A549 (cell line): ENCODE results near the gene ALDH6A1. TPM values are rescaled to one million over a fixed set of nuclear protein-coding genes. Genes with fewer than 3 reads are reported as not detected.

Experiments
- ATAC-seq, 2 experiments: fragments of 200-7000 bp in 1 of 2; fragments of >200 bp in 1 of 2; cut with Nextera tagmentation in 1 of 2; cut with Tn5 transposase in 1 of 2; 3 replicates each; pipeline versions ENCODE4 v1.8.0 to v1.9.1; 2018 to 2020; ENCODE audit warnings: mild to moderate bottlenecking in 1 of 2, moderate library complexity in 1 of 2
- CTCF ChIA-PET: fragments of 300-600 bp; sonication (Branson Sonifier 250); formaldehyde crosslinking; extraction: SDS; loops from one replicate; lab custom pipeline; 2021; ENCODE audit warnings: antibody characterized with exemption, inconsistent platforms; lab: Yijun Ruan, JAX
- POLR2A ChIA-PET: fragments of 350-600 bp; formaldehyde crosslinking; extraction: SDS; loops from one replicate; lab custom pipeline; 2021; ENCODE audit warnings: antibody characterized with exemption, inconsistent platforms; lab: Yijun Ruan, JAX
- DNase-seq, 2 experiments: peaks; one replicate each; pipeline versions ENCODE4 v3.0.0 to v3.0.0-alpha.2; 2011 to 2016; ENCODE audit warnings: low read depth in 1 of 2, low spot score in 1 of 2
- FAIRE-seq: peaks from 2 replicates; lab custom pipeline; 2011; peaks lifted over from hg19 to GRCh38; lab: Jason Lieb, UNC
- H3K27ac ChIP-seq, 2 experiments: fragments of >200 bp; sonication (Bioruptor Twin); formaldehyde crosslinking; 3 replicates each; pipeline ENCODE4 v1.5.1; 2016 to 2017
- H3K4me1 ChIP-seq: fragments of >200 bp; sonication (Bioruptor Twin); formaldehyde crosslinking; 3 replicates; pipeline ENCODE4 v1.6.1; 2016
- H3K4me2 ChIP-seq: fragments of >200 bp; sonication (Bioruptor Twin); formaldehyde crosslinking; 3 replicates; pipeline ENCODE4 v1.6.1; 2016
- H3K4me3 ChIP-seq: fragments of >200 bp; sonication (Bioruptor Twin); formaldehyde crosslinking; 3 replicates; pipeline ENCODE4 v1.5.1; 2016
- H3K9me3 ChIP-seq: fragments of >200 bp; sonication (Bioruptor Twin); formaldehyde crosslinking; 3 replicates; pipeline ENCODE4 v1.6.1; 2016
- BHLHE40 ChIP-seq: IDR thresholded peaks from 2 replicates; pipeline ENCODE4 v1.6.1; 2012; ENCODE audit warnings: low read depth, low read length, inconsistent platforms
- CHD4 ChIP-seq: fragments of 200-600 bp; sonication (generic); IDR thresholded peaks from 2 replicates; pipeline ENCODE4 v1.6.1; 2016; ENCODE audit warnings: antibody characterized with exemption, mild to moderate bottlenecking, borderline replicate concordance
- CTCF ChIP-seq: fragments of >200 bp; sonication (Bioruptor Twin); formaldehyde crosslinking; IDR thresholded peaks from 3 replicates; pipeline ENCODE4 v1.5.1; 2016
- EHF ChIP-seq: fragments of 250-450 bp; sonication (Bioruptor Pico); IDR thresholded peaks from 2 replicates; pipeline ENCODE4 v1.5.0; 2020; ENCODE audit warnings: mild to moderate bottlenecking
- EHMT2 ChIP-seq: fragments of 200-600 bp; sonication (generic); IDR thresholded peaks from 2 replicates; pipeline ENCODE4 v1.6.1; 2016; ENCODE audit warnings: antibody characterized with exemption, low read depth, mild to moderate bottlenecking, moderate library complexity
- EP300 ChIP-seq, 2 experiments: fragments of >200 bp; sonication (Bioruptor Twin); formaldehyde crosslinking; IDR thresholded peaks; 2 replicates in 1 of 2; 3 replicates in 1 of 2; pipeline ENCODE4 v1.6.1; 2016 to 2017
- FOSL2 ChIP-seq, 2 experiments: fragments of 450-650 bp in 1 of 2; fragments of >200 bp in 1 of 2; sonication (Bioruptor Twin) in 1 of 2; formaldehyde crosslinking; IDR thresholded peaks; 2 replicates each; pipeline versions ENCODE4 v1.5.0 to v1.6.1; 2016 to 2020; ENCODE audit warnings: mild to moderate bottlenecking in 1 of 2, moderate library complexity in 1 of 2
- FOXS1 ChIP-seq: fragments of 250-450 bp; sonication (Bioruptor Pico); IDR thresholded peaks from 2 replicates; pipeline ENCODE4 v1.5.0; 2020; ENCODE audit warnings: mild to moderate bottlenecking, moderate library complexity
- HDAC2 ChIP-seq: fragments of 200-600 bp; sonication (generic); IDR thresholded peaks from 2 replicates; pipeline ENCODE4 v1.6.1; 2016
- HOXB5 ChIP-seq: fragments of 250-450 bp; sonication (Bioruptor Pico); IDR thresholded peaks from 2 replicates; pipeline ENCODE4 v1.5.0; 2020; ENCODE audit warnings: mild to moderate bottlenecking, moderate library complexity
- JUN ChIP-seq, 2 experiments: fragments of >200 bp; sonication (Bioruptor Twin); formaldehyde crosslinking; IDR thresholded peaks; 2 replicates in 1 of 2; 3 replicates in 1 of 2; pipeline ENCODE4 v1.6.1; 2016 to 2017
- MAFK ChIP-seq: fragments of 450-650 bp; IDR thresholded peaks from 2 replicates; pipeline ENCODE4 v1.6.1; 2014; ENCODE audit not compliant: partially characterized antibody
- MAZ ChIP-seq: fragments of 150-350 bp; IDR thresholded peaks from 2 replicates; pipeline ENCODE4 v1.6.1; 2014; ENCODE audit warnings: antibody characterized with exemption, low read depth, low read length, borderline replicate concordance
- NPAS2 ChIP-seq: fragments of 250-450 bp; sonication (Bioruptor Pico); IDR thresholded peaks from 2 replicates; pipeline ENCODE4 v1.8.0; 2022; ENCODE audit warnings: mild to moderate bottlenecking, moderate library complexity, borderline replicate concordance
- PHF8 ChIP-seq: fragments of 200-600 bp; sonication (generic); IDR thresholded peaks from 2 replicates; pipeline ENCODE4 v1.6.1; 2016; ENCODE audit warnings: low read depth, mild to moderate bottlenecking, antibody characterized with exemption, moderate library complexity, borderline replicate concordance
- POLR2A ChIP-seq: IDR thresholded peaks from 2 replicates; pipeline ENCODE4 v1.6.1; 2012; ENCODE audit warnings: mild to moderate bottlenecking, low read length
- RFX5 ChIP-seq: fragments of 450-650 bp; IDR thresholded peaks from 2 replicates; pipeline ENCODE4 v1.7.1; 2014; ENCODE audit warnings: antibody characterized with exemption, mild to moderate bottlenecking, moderate library complexity
- SMC3 ChIP-seq: fragments of >200 bp; sonication (Bioruptor Twin); formaldehyde crosslinking; IDR thresholded peaks from 3 replicates; pipeline ENCODE4 v1.6.1; 2018; ENCODE audit warnings: inconsistent platforms
- TFCP2L1 ChIP-seq: fragments of 250-450 bp; sonication (Bioruptor Pico); IDR thresholded peaks from 2 replicates; pipeline ENCODE4 v1.5.0; 2021; ENCODE audit warnings: mild to moderate bottlenecking
- TP53 ChIP-seq: fragments of 250-450 bp; sonication (Bioruptor Pico); IDR thresholded peaks from 2 replicates; pipeline ENCODE4 v1.5.0; 2021; ENCODE audit warnings: mild to moderate bottlenecking, moderate library complexity
- ZNF302 ChIP-seq: fragments of 250-450 bp; sonication (Bioruptor Pico); IDR thresholded peaks from 2 replicates; pipeline ENCODE4 v1.9.0; 2021; ENCODE audit warnings: inconsistent platforms, mild to moderate bottlenecking, moderate library complexity
- ZSCAN20 ChIP-seq: fragments of 250-450 bp; sonication (Bioruptor Pico); IDR thresholded peaks from 2 replicates; pipeline ENCODE4 v1.8.0; 2022; ENCODE audit warnings: mild to moderate bottlenecking, moderate library complexity
- WGBS: methylation state at CpG from one replicate; pipeline ENCODE4 v1.1.6; 2017; ENCODE audit errors: missing lambda C conversion rate; 5-methylcytosine and 5-hydroxymethylcytosine counted together
- polyA minus RNA-seq: library from RNA; depleted of rRNA, polyadenylated mRNA; stranded (reverse); fragments of >200 nt; gene quantifications from 2 replicates; pipeline ENCODE4 v1.2.3, GENCODE V29; 2011; rRNA and poly(A)+ RNA removed
- polyA plus RNA-seq, 4 experiments: library from polyadenylated mRNA; depleted of rRNA in 3 of 4; stranded (reverse); fragments of >200 nt; fragmentation: RNase III in 1 of 4; extraction: RNeasy Plus Mini Kit Qiagen cat#74134 plus additional on column Dnase treatment in 1 of 4; gene quantifications; 2 replicates in 3 of 4; 3 replicates in 1 of 4; pipeline ENCODE4 v1.2.3, GENCODE V29; 2011 to 2017
- TF ChIP-seq, protein P1 (sequence below): IDR thresholded peaks from 2 replicates; pipeline ENCODE4 v1.6.1; 2012
- TF ChIP-seq, protein P2 (sequence below): fragments of 450-650 bp; IDR thresholded peaks from 2 replicates; pipeline ENCODE4 v1.6.1; 2014; ENCODE audit warnings: antibody characterized with exemption
- TF ChIP-seq, protein P3 (sequence below): fragments of 150-350 bp; IDR thresholded peaks from 2 replicates; pipeline ENCODE4 v1.6.1; 2014; ENCODE audit warnings: low read depth, mild to moderate bottlenecking, low read length

The ALDH6A1 gene
- polyA plus RNA-seq (2011; rRNA removed) (8.1 and 8.6 TPM in 2 replicates), polyA plus RNA-seq (2017; fragmentation: RNase III; extraction: RNeasy Plus Mini Kit Qiagen cat#74134 plus additional on column Dnase treatment) (2.4 to 3.3 TPM (median 2.4 TPM) in 3 replicates), polyA minus RNA-seq (9.8 and 11.3 TPM in 2 replicates)
- 1.9 and 2.6 TPM in 2 replicates for polyA plus RNA-seq (2012; cell fraction: cytosol; rRNA removed)
- 1.00 and 1.6 TPM in 2 replicates for polyA plus RNA-seq (2012; cell fraction: nucleus; rRNA removed)

GRCh38 chr14:74084277-74085046, at the start of gene ALDH6A1, which contains the start of gene LIN52:
Gene ALDH6A1 (minus strand): TSS chr14:74084453. CDS start chr14:74084394, 59 bp downstream.
Gene LIN52 (plus strand): TSS chr14:74084956. CDS start chr14:74084975, 19 bp downstream.
- CTCF ChIA-PET = interaction anchor here (0.9 to 1.6 kb wide), 3 partner anchors 11 to 28 kb away, joined by 3 to 5 read pairs (median 3); no protein-coding TSS in a partner anchor
- peak within 1 kb of the TSS; percentile 73 to 83 for H3K27ac ChIP-seq
- POLR2A ChIA-PET = interaction anchor here (0.7 kb wide), 1 partner anchor 17 kb away, joined by 3 read pairs; no protein-coding TSS in a partner anchor
- TF ChIP-seq PHF8 (peak; percentile 71; the same call in 1 of the 2 replicates), MAZ (no peak), EP300 (IDR thresholded peaks at IDR 0.05) (no peak), TFCP2L1 (CRISPR knock-in tag) (no peak), NPAS2 (CRISPR knock-in tag) (0 out of 2 replicates have a peak, but pooled peaks have one; percentile 18), JUN (IDR thresholded peaks at IDR 0.05) (peak in 1 of 2 experiments; percentile 65; a peak in 1 of 5 replicates), SMC3 (no peak), RFX5 (peak; percentile 84), POLR2A (peak; percentile 52), FOXS1 (CRISPR knock-in tag) (0 out of 2 replicates have a peak, but pooled peaks have one; percentile 23), TP53 (CRISPR knock-in tag) (no peak), EHMT2 (no peak), CHD4 (no peak), HOXB5 (CRISPR knock-in tag) (0 out of 2 replicates have a peak, but pooled peaks have one; percentile 27), ZSCAN20 (CRISPR knock-in tag) (no peak), BHLHE40 (peak; percentile 52), FOSL2 (IDR thresholded peaks at IDR 0.05) (no peak), FOSL2 (CRISPR knock-in tag; IDR thresholded peaks at IDR 0.05) (peak; percentile 36; the same call in 1 of the 2 replicates)
- TF ChIP-seq, protein P1, sequence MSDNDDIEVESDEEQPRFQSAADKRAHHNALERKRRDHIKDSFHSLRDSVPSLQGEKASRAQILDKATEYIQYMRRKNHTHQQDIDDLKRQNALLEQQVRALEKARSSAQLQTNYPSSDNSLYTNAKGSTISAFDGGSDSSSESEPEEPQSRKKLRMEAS = peak; percentile 69
- TF ChIP-seq, protein P2, sequence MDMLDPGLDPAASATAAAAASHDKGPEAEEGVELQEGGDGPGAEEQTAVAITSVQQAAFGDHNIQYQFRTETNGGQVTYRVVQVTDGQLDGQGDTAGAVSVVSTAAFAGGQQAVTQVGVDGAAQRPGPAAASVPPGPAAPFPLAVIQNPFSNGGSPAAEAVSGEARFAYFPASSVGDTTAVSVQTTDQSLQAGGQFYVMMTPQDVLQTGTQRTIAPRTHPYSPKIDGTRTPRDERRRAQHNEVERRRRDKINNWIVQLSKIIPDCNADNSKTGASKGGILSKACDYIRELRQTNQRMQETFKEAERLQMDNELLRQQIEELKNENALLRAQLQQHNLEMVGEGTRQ = peak; percentile 98
- TF ChIP-seq, protein P3, sequence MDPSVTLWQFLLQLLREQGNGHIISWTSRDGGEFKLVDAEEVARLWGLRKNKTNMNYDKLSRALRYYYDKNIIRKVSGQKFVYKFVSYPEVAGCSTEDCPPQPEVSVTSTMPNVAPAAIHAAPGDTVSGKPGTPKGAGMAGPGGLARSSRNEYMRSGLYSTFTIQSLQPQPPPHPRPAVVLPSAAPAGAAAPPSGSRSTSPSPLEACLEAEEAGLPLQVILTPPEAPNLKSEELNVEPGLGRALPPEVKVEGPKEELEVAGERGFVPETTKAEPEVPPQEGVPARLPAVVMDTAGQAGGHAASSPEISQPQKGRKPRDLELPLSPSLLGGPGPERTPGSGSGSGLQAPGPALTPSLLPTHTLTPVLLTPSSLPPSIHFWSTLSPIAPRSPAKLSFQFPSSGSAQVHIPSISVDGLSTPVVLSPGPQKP = no peak
- H3K4me1 ChIP-seq = peaks cover 24% of the 10 kb centered on the region; the same call in 2 of the 3 replicates
- DNase-seq = peak; percentile 100
- H3K4me3 ChIP-seq = peak within 1 kb of the TSS; percentile 79
- H3K4me2 ChIP-seq = peak within 1 kb of the TSS; percentile 99
- peak; percentile 79 for FAIRE-seq
- peak; percentile 97 to 98 for ATAC-seq
- no peaks in the 10 kb centered on the region for H3K9me3 ChIP-seq
- 1% methylated on average over 45 of the region's 46 CpGs for WGBS

GRCh38 chr14:74127634-74128033, 43.4 kb upstream of the ALDH6A1 start:
- Histone ChIP-seq H3K9me3 (0 out of 3 replicates have a peak, but pooled peaks cover 3% of the 10 kb centered on the region), H3K4me1 (no peaks in the 10 kb centered on the region), H3K4me2 (no peak overlapping the region), H3K4me3 (no peak overlapping the region), H3K27ac (no peak overlapping the region)
- DNase-seq = no peak
- POLR2A ChIA-PET = no interaction called here
- FAIRE-seq = no peak
- WGBS = 87% methylated on average over 1 of the region's 1 CpG
- no peak for ATAC-seq
- CTCF ChIA-PET = interaction anchor here (0.8 to 2.3 kb wide), 6 partner anchors 9 to 166 kb away, joined by 3 to 11 read pairs (median 4); no protein-coding TSS in a partner anchor
- TF ChIP-seq EHF (CRISPR knock-in tag) = no peak
- TF ChIP-seq, protein P1 = no peak
- no peak for TF ChIP-seq MAFK
- TF ChIP-seq NPAS2 (CRISPR knock-in tag) = no peak
- no peak for TF ChIP-seq CHD4
- no peak for TF ChIP-seq HDAC2
- TF ChIP-seq ZNF302 (CRISPR knock-in tag) = no peak
- TF ChIP-seq CTCF = no peak
